Right hindlimb (tissue), 1 donor: ENCODE data around the gene RNF144A.

Source experiments
- DNase-seq: peaks from one replicate; pipeline ENCODE4 v3.0.0-alpha.2; 2018

The RNF144A gene

GRCh38 chr2:7053650-7054265 lies 136.5 kb downstream of the RNF144A start:
- DNase-seq: peak; percentile 71

- DNase-seq: no peak
Measured at GRCh38 chr2:7057865-7058400, 140.7 kb downstream of the RNF144A start.

- no peak for DNase-seq
Measured at GRCh38 chr2:7060156-7060555, 142.9 kb downstream of the RNF144A start.

GRCh38 chr2:7060631-7061449 lies 143.6 kb downstream of the RNF144A start:
- no peak for DNase-seq

- no peak for DNase-seq
Measured at GRCh38 chr2:7061450-7061789, 144.2 kb downstream of the RNF144A start.

- no peak for DNase-seq
Measured at GRCh38 chr2:7061921-7062320, 144.7 kb downstream of the RNF144A start.

- no peak for DNase-seq
Measured at GRCh38 chr2:7063789-7064188, 146.6 kb downstream of the RNF144A start.

GRCh38 chr2:7068457-7068856 lies 151.2 kb downstream of the RNF144A start:
- DNase-seq: no peak

- DNase-seq: no peak
Measured at GRCh38 chr2:7070483-7070882, 153.3 kb downstream of the RNF144A start.

- no peak for DNase-seq
Measured at GRCh38 chr2:7071154-7071553, 153.9 kb downstream of the RNF144A start.

- DNase-seq: no peak
Measured at GRCh38 chr2:7071916-7072556, 154.8 kb downstream of the RNF144A start.

- no peak for DNase-seq
Measured at GRCh38 chr2:7073901-7074300, 156.7 kb downstream of the RNF144A start.

- DNase-seq: no peak
Measured at GRCh38 chr2:7075834-7076233, 158.6 kb downstream of the RNF144A start.

GRCh38 chr2:7077660-7078267 lies 160.6 kb downstream of the RNF144A start:
- DNase-seq: peak; percentile 58

- no peak for DNase-seq
Measured at GRCh38 chr2:7083580-7084509, 166.6 kb downstream of the RNF144A start.

- DNase-seq: no peak
Measured at GRCh38 chr2:7084601-7085000, 167.4 kb downstream of the RNF144A start.

- no peak for DNase-seq
Measured at GRCh38 chr2:7089284-7089683, 172.1 kb downstream of the RNF144A start.

- no peak for DNase-seq
Measured at GRCh38 chr2:7089898-7090510, 172.8 kb downstream of the RNF144A start.

- no peak for DNase-seq
Measured at GRCh38 chr2:7093376-7093775, 176.2 kb downstream of the RNF144A start.
